Right lobe of liver (tissue), 4 donors: ENCODE data around the gene EPS8L3.
"Not testable (repeated sequence)": the region's sequence is repeated elsewhere in the genome, so short reads cannot be mapped to it uniquely, and the experiment has no call there.

ENCODE experiments used
- POLR2A ChIP-seq: fragments of 450-650 bp; IDR thresholded peaks from one replicate; pipeline ENCODE4 v1.6.1; 2017; ENCODE audit warnings: antibody characterized with exemption, mild to moderate bottlenecking
- TF ChIP-seq, protein P1 (sequence below), 4 donors: fragments of 200-600 bp in 3 of 4; fragments of 450-650 bp in 1 of 4; IDR thresholded peaks; one replicate each; pipeline versions ENCODE4 v1.5.1 to v1.8.0; 2016 to 2022; ENCODE audit warnings: antibody characterized with exemption in 4 of 4, mild to moderate bottlenecking in 2 of 4
- donor health status: DM: no; HTN: no; CAD: no.
- donor health status: DM: no; HTN: no; CAD: no.
- donor health status: DM: no; HTN: yes; CAD: no.

DNA sequence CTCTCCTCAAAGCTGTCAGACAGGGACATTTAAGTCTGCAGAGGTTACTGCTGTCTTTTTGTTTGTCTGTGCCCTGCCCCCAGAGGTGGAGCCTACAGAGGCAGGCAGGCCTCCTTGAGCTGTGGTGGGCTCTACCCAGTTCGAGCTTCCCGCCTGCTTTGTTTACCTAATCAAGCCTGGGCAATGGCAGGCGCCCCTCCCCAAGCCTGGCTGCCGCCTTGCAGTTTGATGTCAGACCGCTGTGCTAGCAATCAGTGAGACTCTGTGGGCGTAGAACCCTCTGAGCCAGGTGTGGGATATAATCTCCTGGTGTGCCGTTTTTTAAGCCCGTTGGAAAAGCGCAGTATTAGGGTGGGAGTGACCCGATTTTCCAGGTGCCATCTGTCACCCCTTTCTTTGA is 15.4 kb downstream of the EPS8L3 start:
- TF ChIP-seq, protein P1, sequence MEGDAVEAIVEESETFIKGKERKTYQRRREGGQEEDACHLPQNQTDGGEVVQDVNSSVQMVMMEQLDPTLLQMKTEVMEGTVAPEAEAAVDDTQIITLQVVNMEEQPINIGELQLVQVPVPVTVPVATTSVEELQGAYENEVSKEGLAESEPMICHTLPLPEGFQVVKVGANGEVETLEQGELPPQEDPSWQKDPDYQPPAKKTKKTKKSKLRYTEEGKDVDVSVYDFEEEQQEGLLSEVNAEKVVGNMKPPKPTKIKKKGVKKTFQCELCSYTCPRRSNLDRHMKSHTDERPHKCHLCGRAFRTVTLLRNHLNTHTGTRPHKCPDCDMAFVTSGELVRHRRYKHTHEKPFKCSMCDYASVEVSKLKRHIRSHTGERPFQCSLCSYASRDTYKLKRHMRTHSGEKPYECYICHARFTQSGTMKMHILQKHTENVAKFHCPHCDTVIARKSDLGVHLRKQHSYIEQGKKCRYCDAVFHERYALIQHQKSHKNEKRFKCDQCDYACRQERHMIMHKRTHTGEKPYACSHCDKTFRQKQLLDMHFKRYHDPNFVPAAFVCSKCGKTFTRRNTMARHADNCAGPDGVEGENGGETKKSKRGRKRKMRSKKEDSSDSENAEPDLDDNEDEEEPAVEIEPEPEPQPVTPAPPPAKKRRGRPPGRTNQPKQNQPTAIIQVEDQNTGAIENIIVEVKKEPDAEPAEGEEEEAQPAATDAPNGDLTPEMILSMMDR (IDR thresholded peaks at IDR 0.05) = not testable (repeated sequence)
- TF ChIP-seq POLR2A = not testable (repeated sequence)
